Loucy (cell line): ENCODE results near the gene PRXL2A.

Source experiments
- H2AFZ ChIP-seq: fragments of 200-600 bp; sonication (generic); 2 replicates; pipeline ENCODE4 v1.6.0; 2016; ENCODE audit warnings: antibody characterized with exemption, mild to moderate bottlenecking, low read length, moderate library complexity
- H3F3A ChIP-seq: fragments of 200-600 bp; 2 replicates; pipeline ENCODE4 v1.6.0; 2016; ENCODE audit warnings: antibody characterized with exemption, low read depth, mild to moderate bottlenecking
- H3K27me3 ChIP-seq: fragments of 200-600 bp; sonication (generic); 2 replicates; pipeline ENCODE4 v1.6.1; 2014; ENCODE audit warnings: low read length, mild to moderate bottlenecking; ENCODE audit not compliant: insufficient read depth, poor library complexity, severe bottlenecking
- H3K36me3 ChIP-seq: fragments of 200-600 bp; sonication (generic); 2 replicates; pipeline ENCODE4 v1.6.1; 2016; ENCODE audit warnings: low read length; ENCODE audit not compliant: insufficient read depth
- H3K4me1 ChIP-seq: fragments of 200-600 bp; sonication (generic); 2 replicates; pipeline ENCODE4 v1.5.1; 2014; ENCODE audit warnings: low read length, mild to moderate bottlenecking; ENCODE audit not compliant: insufficient read depth, poor library complexity, severe bottlenecking
- H3K4me2 ChIP-seq: fragments of 200-600 bp; sonication (generic); 2 replicates; pipeline ENCODE4 v1.6.0; 2014; ENCODE audit warnings: antibody characterized with exemption, low read length, low read depth, mild to moderate bottlenecking; ENCODE audit not compliant: poor library complexity, severe bottlenecking
- H3K4me3 ChIP-seq: fragments of 200-600 bp; sonication (generic); 2 replicates; pipeline ENCODE4 v1.5.1; 2014; ENCODE audit warnings: low read length, mild to moderate bottlenecking, mixed read lengths; ENCODE audit not compliant: poor library complexity, severe bottlenecking
- H3K79me2 ChIP-seq: fragments of 200-600 bp; sonication (generic); 2 replicates; pipeline ENCODE4 v1.6.1; 2014; ENCODE audit warnings: low read length; ENCODE audit not compliant: insufficient read depth
- H3K9ac ChIP-seq: fragments of 200-600 bp; sonication (generic); 2 replicates; pipeline ENCODE4 v1.6.0; 2014; ENCODE audit warnings: mild to moderate bottlenecking, low read depth, low read length, moderate library complexity; ENCODE audit not compliant: poor library complexity, severe bottlenecking
- H3K9me2 ChIP-seq: fragments of 200-600 bp; sonication (generic); replicated peaks from 2 replicates; pipeline ENCODE4 v1.6.1; 2016; ENCODE audit warnings: low read depth, low read length, mixed read lengths
- H3K9me3 ChIP-seq: fragments of 200-600 bp; sonication (generic); 2 replicates; pipeline ENCODE4 v1.6.1; 2014; ENCODE audit warnings: mild to moderate bottlenecking, antibody characterized with exemption, low read length, low read depth; ENCODE audit not compliant: insufficient read depth
- H4K20me1 ChIP-seq: fragments of 200-600 bp; sonication (generic); 2 replicates; pipeline ENCODE4 v1.6.0; 2014; ENCODE audit warnings: antibody characterized with exemption, low read length, mild to moderate bottlenecking; ENCODE audit not compliant: insufficient read depth, poor library complexity, severe bottlenecking
- EZH2phosphoT487 ChIP-seq: fragments of 200-600 bp; IDR thresholded peaks from 2 replicates; pipeline ENCODE4 v1.6.1; 2018; ENCODE audit warnings: antibody characterized with exemption, mild to moderate bottlenecking, moderate library complexity, borderline replicate concordance
- TF ChIP-seq, protein P1 (sequence below): fragments of 200-600 bp; sonication (generic); conservative IDR thresholded peaks from 2 replicates; pipeline ENCODE4 v1.5.1; 2014; ENCODE audit warnings: mild to moderate bottlenecking, antibody characterized with exemption, low read length

Gene PRXL2A

DNA sequence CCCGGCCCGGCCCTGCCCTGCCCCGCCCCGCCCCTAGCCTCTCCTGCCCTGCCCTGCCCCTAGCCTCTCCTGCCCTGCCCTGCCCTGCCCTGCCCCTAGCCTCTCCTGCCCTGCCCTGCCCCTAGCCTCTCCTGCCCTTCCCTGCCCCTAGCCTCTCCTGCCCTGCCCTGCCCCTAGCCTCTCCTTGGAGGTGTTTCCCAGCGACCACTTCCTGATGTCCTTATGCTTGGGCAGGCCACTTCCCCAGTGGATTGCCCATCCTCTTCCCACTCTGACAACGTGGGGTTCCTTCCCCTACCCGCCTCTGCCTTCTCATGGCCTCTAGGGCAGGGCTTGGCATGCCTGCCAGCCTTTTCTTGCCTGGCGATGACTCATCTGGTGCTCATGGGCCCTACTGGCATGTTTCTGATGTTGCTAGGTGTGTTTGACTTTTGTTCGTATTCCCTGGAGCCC, 21.2 kb downstream of the PRXL2A start:
- Histone ChIP-seq H4K20me1 (no peaks in the 10 kb centered on the region), H3K4me2 (no peak overlapping the region), H3K4me1 (no peaks in the 10 kb centered on the region), H3K9ac (no peak overlapping the region), H3K9me3 (no peaks in the 10 kb centered on the region), H3K9me2 (no peaks in the 10 kb centered on the region), H2AFZ (no peak overlapping the region), H3K79me2 (no peaks in the 10 kb centered on the region), H3F3A (no peaks in the 10 kb centered on the region), H3K36me3 (peaks cover 74% of the 10 kb centered on the region; the same call in 1 of the 2 replicates), H3K27me3 (no peaks in the 10 kb centered on the region), H3K4me3 (no peak overlapping the region)
- no peak for TF ChIP-seq EZH2phosphoT487
- TF ChIP-seq, protein P1, sequence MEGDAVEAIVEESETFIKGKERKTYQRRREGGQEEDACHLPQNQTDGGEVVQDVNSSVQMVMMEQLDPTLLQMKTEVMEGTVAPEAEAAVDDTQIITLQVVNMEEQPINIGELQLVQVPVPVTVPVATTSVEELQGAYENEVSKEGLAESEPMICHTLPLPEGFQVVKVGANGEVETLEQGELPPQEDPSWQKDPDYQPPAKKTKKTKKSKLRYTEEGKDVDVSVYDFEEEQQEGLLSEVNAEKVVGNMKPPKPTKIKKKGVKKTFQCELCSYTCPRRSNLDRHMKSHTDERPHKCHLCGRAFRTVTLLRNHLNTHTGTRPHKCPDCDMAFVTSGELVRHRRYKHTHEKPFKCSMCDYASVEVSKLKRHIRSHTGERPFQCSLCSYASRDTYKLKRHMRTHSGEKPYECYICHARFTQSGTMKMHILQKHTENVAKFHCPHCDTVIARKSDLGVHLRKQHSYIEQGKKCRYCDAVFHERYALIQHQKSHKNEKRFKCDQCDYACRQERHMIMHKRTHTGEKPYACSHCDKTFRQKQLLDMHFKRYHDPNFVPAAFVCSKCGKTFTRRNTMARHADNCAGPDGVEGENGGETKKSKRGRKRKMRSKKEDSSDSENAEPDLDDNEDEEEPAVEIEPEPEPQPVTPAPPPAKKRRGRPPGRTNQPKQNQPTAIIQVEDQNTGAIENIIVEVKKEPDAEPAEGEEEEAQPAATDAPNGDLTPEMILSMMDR = no peak

DNA sequence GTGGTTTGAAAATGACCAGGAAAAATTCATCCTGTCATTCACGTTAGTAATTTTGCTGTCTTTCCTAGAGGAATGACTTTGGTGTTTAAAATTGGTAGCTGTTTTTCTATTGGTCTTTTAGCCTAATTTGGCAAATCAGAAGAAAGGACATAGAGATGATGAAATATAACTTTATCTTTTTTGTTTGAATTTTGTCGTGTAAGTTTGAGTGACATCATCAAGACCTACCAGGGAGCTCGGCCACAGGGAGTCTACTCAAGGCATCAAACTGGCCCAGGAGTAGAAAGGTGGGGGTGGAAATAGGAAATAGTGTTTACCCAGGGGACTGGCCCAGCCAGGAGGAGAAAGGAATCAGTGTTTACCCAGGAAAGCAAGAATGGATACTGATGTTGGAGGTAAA, 24.8 kb downstream of the PRXL2A start:
- Histone ChIP-seq H3F3A (no peaks in the 10 kb centered on the region), H3K36me3 (peaks cover 43% of the 10 kb centered on the region; the same call in 1 of the 2 replicates), H3K9me2 (no peaks in the 10 kb centered on the region), H3K4me3 (no peak overlapping the region), H3K4me2 (no peak overlapping the region), H3K9ac (no peak overlapping the region), H3K4me1 (no peaks in the 10 kb centered on the region), H3K9me3 (no peaks in the 10 kb centered on the region), H2AFZ (no peak overlapping the region), H4K20me1 (no peaks in the 10 kb centered on the region), H3K79me2 (no peaks in the 10 kb centered on the region), H3K27me3 (no peaks in the 10 kb centered on the region)
- TF ChIP-seq EZH2phosphoT487 = no peak
- TF ChIP-seq, protein P1 = no peak

DNA sequence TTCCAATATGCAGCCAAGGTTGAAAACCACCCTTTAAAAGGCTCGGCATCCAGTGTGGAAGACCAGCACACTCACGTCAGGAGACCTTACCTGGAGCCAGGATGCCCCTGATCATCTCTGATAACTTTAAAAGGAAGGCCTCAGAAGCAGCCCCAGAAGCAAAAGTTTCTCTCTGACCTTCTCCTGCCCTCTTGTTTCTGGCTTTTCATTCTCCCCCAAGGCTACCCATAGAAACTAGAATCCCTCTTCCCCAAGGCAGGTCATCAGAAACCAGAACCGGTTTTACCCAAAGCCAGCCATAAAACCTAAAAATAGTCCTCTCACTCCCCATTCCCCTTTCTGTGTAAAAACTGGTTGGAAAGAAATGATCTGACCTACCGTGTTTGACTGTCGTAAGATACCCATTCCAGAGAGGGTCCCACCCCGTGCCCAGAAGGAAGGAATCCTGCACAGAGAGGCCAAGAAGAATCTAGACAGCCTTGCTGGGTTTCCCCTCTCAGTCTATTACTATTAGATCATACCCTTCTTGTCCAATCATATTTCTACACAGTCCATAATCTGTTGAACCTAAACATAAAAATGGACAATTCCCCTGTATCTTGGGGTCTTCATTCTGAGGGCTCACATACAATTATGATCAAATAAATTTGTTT, 28.2 kb downstream of the PRXL2A start:
- Histone ChIP-seq H3K4me2 (no peak overlapping the region), H3K9ac (no peak overlapping the region), H3K9me2 (no peaks in the 10 kb centered on the region), H2AFZ (no peak overlapping the region), H3F3A (no peaks in the 10 kb centered on the region), H3K27me3 (no peaks in the 10 kb centered on the region), H3K4me1 (no peaks in the 10 kb centered on the region), H3K9me3 (no peaks in the 10 kb centered on the region), H3K36me3 (peaks cover 19% of the 10 kb centered on the region; the same call in 1 of the 2 replicates), H3K4me3 (no peak overlapping the region), H3K79me2 (no peaks in the 10 kb centered on the region), H4K20me1 (no peaks in the 10 kb centered on the region)
- no peak for TF ChIP-seq EZH2phosphoT487
- TF ChIP-seq, protein P1 = no peak
